ENCODE data around the gene GJB1. TPM values are rescaled to one million over a fixed set of nuclear protein-coding genes. Genes with fewer than 3 reads are reported as not detected.

The GJB1 gene
- total and polyA plus RNA-seq, 2 of the 4 experiments (the other 2 are of a cell fraction): not detected

DNA sequence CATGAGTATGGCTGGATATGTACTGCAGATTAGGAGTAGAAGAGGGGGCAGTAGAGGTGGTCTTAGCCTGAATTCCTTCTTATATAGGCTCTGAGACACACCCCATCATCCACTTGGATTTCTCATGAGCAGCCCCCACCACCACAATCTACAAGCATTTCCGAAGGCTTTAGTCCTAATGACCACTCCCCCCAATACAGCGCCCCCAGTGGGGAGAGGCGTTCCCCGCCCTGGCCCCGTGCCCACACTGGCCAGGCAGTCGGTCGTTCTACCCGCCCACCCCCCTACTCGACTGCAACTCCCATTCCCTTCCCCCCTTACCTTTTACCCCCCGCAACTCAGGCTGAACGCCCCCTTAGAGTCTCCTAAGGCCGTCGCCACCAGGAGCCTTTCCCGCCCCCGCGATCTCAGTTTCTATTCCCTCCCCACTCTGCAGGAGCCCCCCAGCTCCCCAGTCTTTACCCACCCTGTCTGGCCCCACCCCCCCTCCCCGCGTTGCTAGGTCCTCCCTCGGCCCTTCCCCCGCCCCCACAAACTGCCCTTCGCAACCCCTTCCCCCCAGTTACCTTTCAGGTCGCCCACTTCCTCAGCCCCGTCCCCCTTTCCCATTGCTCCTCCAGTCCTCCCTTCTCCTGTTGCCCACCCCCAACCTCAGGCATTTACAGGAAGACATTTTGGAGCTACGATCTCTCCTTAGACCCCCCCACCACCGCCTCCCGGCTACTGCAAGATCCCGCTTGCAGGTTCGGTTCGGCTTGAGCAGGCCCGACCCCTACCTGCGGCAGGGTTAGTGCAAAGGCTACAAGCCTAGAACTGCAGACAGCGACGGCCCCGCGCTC, 30.4 kb downstream of the GJB1 start:
- WGBS, 2 experiments (ENCODE audit: extremely low coverage in 2 of 2, insufficient read length in 1 of 2): 20% methylated on average over 2 of the region's 35 CpGs; no CpG with 5 or more reads in 1 of the 2 experiments
- H2BK15ac ChIP-seq (ENCODE audit: low read depth, low read length): no peak overlapping the region

More for the DNA sequence above, 30.4 kb downstream of the GJB1 start:
- Histone ChIP-seq H3K18ac (ENCODE audit: low read depth, low read length) (peak overlapping the region; percentile 94), H3K56ac (ENCODE audit: extremely low read depth, insufficient read depth, low read length) (peak overlapping the region; percentile 80), H3K27me3 (ENCODE audit: control insufficient read depth, insufficient read depth, low read length) (no peaks in the 10 kb centered on the region), H2AK9ac (replicated peaks; ENCODE audit: low read depth, low read length, poor library complexity) (peak overlapping the region; percentile 98), H4K91ac (ENCODE audit: insufficient read depth, low read depth, low read length) (peak overlapping the region; percentile 91), H3K23ac (ENCODE audit: low read depth, low read length) (peak overlapping the region; percentile 96), H3K4me2 (ENCODE audit: low read depth, low read length) (peak overlapping the region; percentile 61), H3K9ac (ENCODE audit: low read depth, low read length) (peak overlapping the region; percentile 98), H2AFZ (replicated peaks; ENCODE audit: low read length, poor library complexity) (peak overlapping the region; percentile 91), H3K9me1 (ENCODE audit: insufficient read depth, low read length) (0 out of 2 replicates have a peak, but pooled peaks cover 2% of the 10 kb centered on the region), H4K20me1 (ENCODE audit: insufficient read depth, low read length) (no peaks in the 10 kb centered on the region), H4K8ac (ENCODE audit: low read depth in 2 of 2, low read length in 2 of 2) (peak overlapping the region; percentile 86 to 93), H2BK20ac (ENCODE audit: low read depth, low read length) (no peak overlapping the region), H2BK5ac (ENCODE audit: low read depth, low read length, poor library complexity, severe bottlenecking) (peak overlapping the region; percentile 93), H3K9me3 (ENCODE audit: control insufficient read depth, insufficient read depth, low read length) (no peaks in the 10 kb centered on the region), H3K4me3 (ENCODE audit: insufficient read depth, low read depth, low read length) (peak overlapping the region; percentile 100), H3K36me3 (ENCODE audit: control insufficient read depth, insufficient read depth, low read length) (peaks cover 15% of the 10 kb centered on the region; the same call in 1 of the 2 replicates), H2AK5ac (ENCODE audit: low read depth, low read length) (peak overlapping the region; percentile 62), H3K4ac (ENCODE audit: low read depth, low read length) (peak overlapping the region; percentile 89), H4K5ac (ENCODE audit: low read depth, low read length) (peak overlapping the region; percentile 97), H3K14ac (replicated peaks; ENCODE audit: low read depth, low read length) (peak overlapping the region; percentile 95), H3K27ac (ENCODE audit: insufficient read depth, low read length) (peak overlapping the region; percentile 98), H2BK120ac (ENCODE audit: low read depth, low read length) (peak overlapping the region; percentile 58), H3K4me1 (ENCODE audit: control insufficient read depth, insufficient read depth, low read length) (peaks cover 8% of the 10 kb centered on the region), H3K79me1 (ENCODE audit: low read depth in 1 of 2, low read length in 2 of 2) (peaks cover 3 to 27% of the 10 kb centered on the region in 2 experiments)
- peak; percentile 13 for DNase-seq
- intact Hi-C loops (cut with micrococcal nuclease): loop anchor here (2.0 to 5.0 kb wide), 3 partner anchors 31 to 114 kb away; partner anchors contain the start of gene TAF1
- in situ Hi-C loops (cut with MboI; ENCODE audit: low sequenced_read_pairs): no loop called here
- POLR2A ChIA-PET (ENCODE audit: unreplicated experiment): interaction anchor here (1.0 kb wide), 1 partner anchor 113 kb away, joined by 4 read pairs; the partner anchor contains the start of gene TAF1
- CTCF ChIA-PET: no interaction called here
- TF ChIP-seq FOS (IDR thresholded peaks at IDR 0.05; ENCODE audit: low read depth, low read length) (no peak), NFE2L2 (IDR thresholded peaks at IDR 0.05; ENCODE audit: low read depth, low read length) (no peak)
- TF ChIP-seq, protein P1, sequence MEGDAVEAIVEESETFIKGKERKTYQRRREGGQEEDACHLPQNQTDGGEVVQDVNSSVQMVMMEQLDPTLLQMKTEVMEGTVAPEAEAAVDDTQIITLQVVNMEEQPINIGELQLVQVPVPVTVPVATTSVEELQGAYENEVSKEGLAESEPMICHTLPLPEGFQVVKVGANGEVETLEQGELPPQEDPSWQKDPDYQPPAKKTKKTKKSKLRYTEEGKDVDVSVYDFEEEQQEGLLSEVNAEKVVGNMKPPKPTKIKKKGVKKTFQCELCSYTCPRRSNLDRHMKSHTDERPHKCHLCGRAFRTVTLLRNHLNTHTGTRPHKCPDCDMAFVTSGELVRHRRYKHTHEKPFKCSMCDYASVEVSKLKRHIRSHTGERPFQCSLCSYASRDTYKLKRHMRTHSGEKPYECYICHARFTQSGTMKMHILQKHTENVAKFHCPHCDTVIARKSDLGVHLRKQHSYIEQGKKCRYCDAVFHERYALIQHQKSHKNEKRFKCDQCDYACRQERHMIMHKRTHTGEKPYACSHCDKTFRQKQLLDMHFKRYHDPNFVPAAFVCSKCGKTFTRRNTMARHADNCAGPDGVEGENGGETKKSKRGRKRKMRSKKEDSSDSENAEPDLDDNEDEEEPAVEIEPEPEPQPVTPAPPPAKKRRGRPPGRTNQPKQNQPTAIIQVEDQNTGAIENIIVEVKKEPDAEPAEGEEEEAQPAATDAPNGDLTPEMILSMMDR (conservative IDR thresholded peaks at IDR 0.05; ENCODE audit: low read depth, low read length): peak; percentile 47
- TF ChIP-seq, protein P2, sequence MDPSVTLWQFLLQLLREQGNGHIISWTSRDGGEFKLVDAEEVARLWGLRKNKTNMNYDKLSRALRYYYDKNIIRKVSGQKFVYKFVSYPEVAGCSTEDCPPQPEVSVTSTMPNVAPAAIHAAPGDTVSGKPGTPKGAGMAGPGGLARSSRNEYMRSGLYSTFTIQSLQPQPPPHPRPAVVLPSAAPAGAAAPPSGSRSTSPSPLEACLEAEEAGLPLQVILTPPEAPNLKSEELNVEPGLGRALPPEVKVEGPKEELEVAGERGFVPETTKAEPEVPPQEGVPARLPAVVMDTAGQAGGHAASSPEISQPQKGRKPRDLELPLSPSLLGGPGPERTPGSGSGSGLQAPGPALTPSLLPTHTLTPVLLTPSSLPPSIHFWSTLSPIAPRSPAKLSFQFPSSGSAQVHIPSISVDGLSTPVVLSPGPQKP (IDR thresholded peaks at IDR 0.05; ENCODE audit: borderline replicate concordance, low read depth, low read length): no peak
- ATAC-seq (ENCODE audit: low read depth): peak; percentile 3; the same call in 1 of the 2 replicates
- dilution Hi-C loops (cut with HindIII; ENCODE audit: low sequenced_read_pairs, unreplicated experiment): no loop called here
- BruUV-seq (replicated peaks): no TSS peak

Data from IMR-90 (cell line).